ENCODE measurements around the gene STMND1.

The STMND1 gene

GRCh38 chr6:17167327-17167979, 65.6 kb downstream of the STMND1 start:
- DNase-seq = no peak

- no peak for DNase-seq
Observed at GRCh38 chr6:17169291-17169690, 67.4 kb downstream of the STMND1 start.

GRCh38 chr6:17169711-17170110, 67.9 kb downstream of the STMND1 start:
- DNase-seq = no peak

- DNase-seq = no peak
Observed at GRCh38 chr6:17172836-17173470, 71.1 kb downstream of the STMND1 start.

GRCh38 chr6:17178326-17178725, 76.5 kb downstream of the STMND1 start:
- no peak for DNase-seq

DNA sequence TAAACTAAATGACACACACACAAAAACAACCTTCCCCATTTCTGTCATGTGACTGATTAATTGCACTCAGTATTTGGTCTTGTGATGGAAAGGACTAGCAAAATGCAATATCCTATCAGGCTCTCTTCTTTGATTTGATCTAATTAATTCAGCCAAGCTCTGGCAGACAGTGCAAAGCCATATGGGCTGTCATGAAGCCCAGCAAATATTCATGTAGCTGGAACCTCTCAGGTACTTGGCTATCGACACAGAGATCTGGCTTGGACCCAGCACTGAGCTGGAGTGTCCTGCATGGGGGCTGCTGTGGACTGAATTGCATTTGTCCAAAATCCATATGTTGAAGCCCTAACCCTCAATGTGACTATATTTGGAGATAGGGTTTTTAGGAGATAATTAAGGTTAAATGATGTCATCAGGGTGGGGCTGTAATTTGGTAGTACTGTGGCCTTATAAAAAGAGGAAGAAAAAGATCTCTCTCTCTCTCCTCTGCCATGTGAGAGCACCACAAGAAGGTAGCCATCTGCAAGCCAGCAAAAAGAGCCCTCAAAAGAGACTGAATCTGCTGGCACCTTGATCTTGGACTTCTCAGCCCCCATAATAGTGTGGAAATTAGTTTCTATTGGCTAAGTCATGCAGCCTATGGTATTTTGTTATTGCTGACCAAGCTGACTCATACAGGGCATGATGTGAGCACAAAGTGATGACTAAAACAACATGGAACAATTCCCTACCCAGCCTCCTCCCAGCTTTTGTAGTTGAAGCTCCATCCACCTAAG, 77.1 kb downstream of the STMND1 start:
- no peak for DNase-seq

GRCh38 chr6:17179530-17180073, 77.8 kb downstream of the STMND1 start:
- DNase-seq = no peak

Data from stimulated activated CD4-positive, alpha-beta T cell treated with anti-CD3 and anti-CD28 coated beads, Interleukin-2, amount 100 ng/mL, for 24 hours (primary cell).